Measurements from ENCODE around the gene RAD51B. TPM values are rescaled to one million over a fixed set of nuclear protein-coding genes. Genes with fewer than 3 reads are reported as not detected.

The RAD51B gene
- total and polyA plus RNA-seq, 9 of the 15 experiments (the other 6 are each of a cell fraction or from before 2014, with no cell fraction given): 8.5 to 17.3 (median 11.3) TPM

- in situ Hi-C loops (cut with MboI): no loop called here
- 63% methylated on average over 11 of the region's 12 CpGs for WGBS (ENCODE audit: insufficient coverage, low coverage, missing lambda C conversion rate)
- Histone ChIP-seq H3K27me3 (ENCODE audit: control insufficient read depth in 2 of 2, insufficient read depth in 2 of 2, low read length in 2 of 2) (no peaks in the 10 kb centered on the region), H3K4me1 (replicated peaks in 1 of 2; ENCODE audit: control insufficient read depth in 2 of 2, insufficient read depth in 2 of 2, low read length in 2 of 2) (no peaks in the 10 kb centered on the region; a peak in 2 of 5 replicates), H2AFZ (ENCODE audit: low read depth, low read length) (no peak overlapping the region), H4K20me1 (replicated peaks; ENCODE audit: control insufficient read depth, insufficient read depth, low read length) (no peaks in the 10 kb centered on the region), H3K9ac (ENCODE audit: insufficient read depth in 1 of 2, low read depth in 2 of 2, low read length in 2 of 2) (no peak overlapping the region), H3K9me1 (ENCODE audit: control insufficient read depth, insufficient read depth, low read length) (no peaks in the 10 kb centered on the region), H3K4me3 (no peak overlapping the region), H3K9me3 (replicated peaks; ENCODE audit: control insufficient read depth, insufficient read depth, low read depth, low read length) (no peaks in the 10 kb centered on the region), H3K36me3 (ENCODE audit: control insufficient read depth, insufficient read depth, low read length) (no peaks in the 10 kb centered on the region), H3K27ac (ENCODE audit: extremely low read depth, low read depth, low read length) (no peak overlapping the region), H3K4me2 (ENCODE audit: insufficient read depth, low read length) (no peak overlapping the region), H3K79me2 (ENCODE audit: control insufficient read depth, insufficient read depth, low read length) (no peaks in the 10 kb centered on the region)
- FAIRE-seq: no peak
- intact Hi-C loops (cut with micrococcal nuclease): no loop called here
- BruUV-seq (replicated peaks): no TSS peak
- TF ChIP-seq SP2 (IDR thresholded peaks at IDR 0.05; ENCODE audit: extremely low read depth, low read depth, low read length, poor library complexity, severe bottlenecking) (no peak), DLX4 (CRISPR knock-in tag; IDR thresholded peaks at IDR 0.05) (no peak), KDM1A (IDR thresholded peaks at IDR 0.05) (no peak), CBX5 (IDR thresholded peaks at IDR 0.05; ENCODE audit: borderline replicate concordance, low read depth) (no peak), TRIM25 (IDR thresholded peaks at IDR 0.05; ENCODE audit: borderline replicate concordance) (no peak), ZBTB7A (IDR thresholded peaks at IDR 0.05; ENCODE audit: borderline replicate concordance, control insufficient read depth, low read depth, low read length) (no peak), E2F5 (CRISPR knock-in tag; IDR thresholded peaks at IDR 0.05) (no peak), JUND (IDR thresholded peaks at IDR 0.05; ENCODE audit: borderline replicate concordance, low read depth, low read length) (no peak), JUND (tag; IDR thresholded peaks at IDR 0.05; ENCODE audit: borderline replicate concordance, low read depth, low read length) (no peak), SIN3B (IDR thresholded peaks at IDR 0.05; ENCODE audit: low read depth) (no peak)
- ATAC-seq: no peak
- POLR2A ChIA-PET: interaction anchor here (0.5 kb wide), 1 partner anchor 9 kb away, joined by 3 read pairs; no protein-coding TSS in a partner anchor
- no peak for DNase-seq (ENCODE audit: extremely low read depth in 1 of 4, low spot score in 3 of 4)
- CTCF ChIA-PET (ENCODE audit: low intra/inter-chr PET ratio): no interaction called here
Observed at GRCh38 chr14:68359022-68359836, 539.6 kb downstream of the RAD51B start.

Measured in K562 (cell line).